GM19240 (cell line): Measurements from ENCODE around the gene FAM187B.
"Not testable (repeated sequence)": the region's sequence is repeated elsewhere in the genome, so short reads cannot be mapped to it uniquely, and the experiment has no call there.

Experiments
- DNase-seq: peaks from one replicate; pipeline ENCODE4 v3.0.0; 2011; ENCODE audit warnings: low spot score; ENCODE audit not compliant: insufficient read length

The FAM187B gene

GRCh38 chr19:35236638-35237400, 8.3 kb upstream of the FAM187B start:
- DNase-seq = no peak

- DNase-seq = no peak
These were observed 4.4 kb upstream of the FAM187B start for GRCh38 chr19:35232912-35233311.

DNA sequence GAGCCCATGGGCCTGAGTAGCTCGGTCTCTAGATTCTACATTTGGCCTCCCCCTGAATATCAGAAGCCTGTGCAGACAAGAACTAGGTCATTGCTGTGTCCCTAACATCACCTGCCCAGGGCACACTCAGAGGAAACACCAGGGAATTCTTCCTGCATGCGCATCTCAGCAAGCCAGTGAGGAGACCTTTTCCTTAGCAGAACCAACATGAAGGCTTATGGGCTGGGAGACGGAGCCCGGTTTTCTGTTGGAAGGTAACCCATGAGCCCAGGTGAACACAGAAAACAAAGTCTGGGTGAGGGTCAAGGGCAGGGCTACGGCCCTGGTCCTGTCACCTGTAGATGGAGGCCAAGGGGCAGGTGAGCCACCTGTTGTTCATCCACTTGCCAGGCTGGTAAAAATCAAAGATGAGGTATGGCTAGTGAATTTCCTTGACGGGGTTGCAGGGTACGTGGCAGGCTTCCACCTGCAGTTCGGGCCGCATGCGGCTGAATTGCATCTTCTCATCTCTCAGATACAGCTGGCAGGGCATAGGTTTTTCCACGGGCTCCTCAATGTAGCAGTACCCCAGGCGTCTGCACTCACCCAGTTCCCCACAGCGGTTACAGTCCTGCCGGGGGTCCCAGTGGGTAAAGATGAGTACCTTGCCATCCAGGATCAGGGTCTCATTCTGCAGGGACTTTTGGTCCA, 3.6 kb upstream of the FAM187B start:
- DNase-seq = no peak

GRCh38 chr19:35229601-35230000, 1.1 kb upstream of the FAM187B start:
- DNase-seq = no peak

DNA sequence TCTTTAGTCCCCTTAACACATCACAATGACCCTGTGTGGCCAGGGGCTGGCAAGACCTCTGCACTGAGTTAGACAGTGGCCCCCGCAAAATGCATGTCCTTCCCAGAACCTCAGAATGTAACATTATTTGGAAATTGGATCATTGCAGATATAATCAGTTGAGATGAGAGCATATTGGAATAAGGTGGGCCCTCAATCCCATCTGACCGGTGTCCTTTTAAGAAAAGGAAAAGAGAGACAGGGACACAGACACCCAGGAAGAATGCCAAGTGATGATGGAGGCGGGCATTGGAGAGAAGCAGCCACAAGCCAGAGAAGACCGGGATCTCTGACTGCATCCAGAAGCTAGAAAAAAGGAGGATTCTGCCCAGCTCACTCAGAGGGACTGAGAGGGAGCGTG, 1.8 kb downstream of the FAM187B start:
- no peak for DNase-seq

DNA sequence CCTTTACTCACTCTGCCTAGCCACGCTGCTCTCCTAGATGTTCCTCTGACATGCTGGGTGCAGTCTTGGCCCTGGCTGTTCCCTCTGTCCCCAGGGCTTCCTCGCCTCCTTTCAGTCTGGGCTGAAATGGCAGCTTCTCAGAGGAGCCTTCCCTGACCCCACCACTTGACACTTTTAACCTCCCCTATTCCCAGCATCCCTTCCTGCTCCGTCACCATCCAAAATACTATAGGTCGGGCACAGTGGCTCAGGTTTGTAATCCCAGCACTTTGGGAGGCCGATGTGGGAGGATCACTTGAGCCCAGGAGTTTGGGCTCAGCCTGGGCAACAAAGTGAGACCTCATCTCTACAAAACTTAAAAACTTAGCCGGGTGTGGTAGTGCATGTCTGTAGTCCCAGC, 2.6 kb downstream of the FAM187B start:
- no peak for DNase-seq

- DNase-seq = no peak
These were observed 3.6 kb downstream of the FAM187B start for GRCh38 chr19:35224681-35225571.

DNA sequence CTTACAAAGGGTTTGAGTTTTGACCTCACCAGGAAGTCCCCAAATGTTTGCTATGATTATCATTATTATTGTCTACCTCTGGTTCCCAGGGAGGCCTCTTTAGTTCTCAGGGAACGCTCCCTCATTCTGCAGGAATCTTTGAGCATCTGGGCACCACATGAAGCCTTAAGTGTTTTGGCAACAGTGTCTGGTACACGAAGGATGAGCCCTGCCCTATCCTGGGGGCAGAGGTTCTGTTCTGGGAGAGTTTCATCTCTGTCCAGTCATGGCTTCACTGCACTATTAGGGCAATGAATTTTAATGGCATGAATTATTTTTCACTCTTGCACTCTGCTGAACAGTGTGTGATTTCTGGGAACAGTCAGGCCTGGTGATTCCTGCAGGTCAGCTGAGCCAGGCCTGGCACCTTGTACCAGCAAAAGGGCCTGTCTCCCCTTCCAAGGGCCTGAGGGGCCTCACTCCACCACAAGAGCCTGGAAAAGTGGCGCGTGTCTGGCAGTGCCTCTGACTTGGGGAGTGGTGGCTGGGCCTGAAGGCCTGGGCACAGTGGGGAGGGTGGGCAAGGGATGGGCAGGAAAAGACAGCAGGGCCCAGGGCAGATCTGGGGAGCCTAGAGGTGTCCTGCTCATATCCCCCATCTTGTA, 4.6 kb downstream of the FAM187B start:
- no peak for DNase-seq

- no peak for DNase-seq
These were observed 5.3 kb downstream of the FAM187B start for GRCh38 chr19:35223084-35223790.

- no peak for DNase-seq
These were observed 6.0 kb downstream of the FAM187B start for GRCh38 chr19:35222373-35223015.

- not testable (repeated sequence) for DNase-seq
These were observed 7.5 kb downstream of the FAM187B start for GRCh38 chr19:35220973-35221590.

DNA sequence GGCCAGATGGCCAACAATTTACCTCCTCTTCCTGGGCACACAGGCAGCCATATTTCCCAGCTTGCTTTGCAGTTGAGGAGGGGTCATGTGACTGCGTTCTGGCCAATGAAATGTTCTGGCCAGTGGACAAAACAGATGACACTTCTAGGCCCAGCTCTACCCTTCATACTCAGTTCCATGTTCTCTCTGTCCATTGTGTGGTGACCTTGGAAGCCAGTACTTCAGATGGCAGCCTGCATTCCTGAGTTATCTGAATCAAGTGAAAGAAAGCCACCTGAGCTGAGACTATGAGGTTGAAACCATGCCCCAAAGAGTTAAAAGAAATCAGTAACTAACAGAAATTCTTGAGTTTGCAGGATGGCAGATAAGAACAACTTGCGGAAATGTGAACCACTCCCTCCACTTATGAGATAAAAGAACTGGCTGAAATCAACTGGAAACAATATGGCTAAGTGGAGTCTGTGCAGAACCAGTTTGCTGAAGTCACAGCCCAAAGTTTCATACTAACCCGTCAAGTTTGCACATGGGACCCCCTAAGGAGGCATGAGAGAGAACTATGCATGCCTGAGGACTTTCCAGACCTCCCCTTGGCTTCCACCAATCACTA, 8.1 kb downstream of the FAM187B start:
- no peak for DNase-seq

DNA sequence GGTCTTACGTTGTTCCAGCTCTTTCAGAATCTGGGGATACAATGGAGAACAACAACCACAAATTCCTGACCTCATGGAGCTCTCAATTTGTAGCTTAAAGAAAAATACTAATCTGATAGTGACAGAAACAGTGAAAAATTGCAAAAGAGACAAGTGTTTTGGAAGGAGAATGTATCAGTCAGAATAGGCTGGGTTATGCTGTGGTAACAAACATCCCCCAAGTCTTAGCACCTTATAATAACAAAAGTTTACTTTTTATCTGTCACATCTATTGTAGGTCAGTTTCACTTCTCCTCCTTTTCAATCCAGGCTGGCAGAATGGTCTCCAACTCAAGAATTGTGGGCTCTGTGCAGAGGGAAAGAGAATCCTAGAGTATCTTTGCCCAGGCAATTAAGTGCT, 9.5 kb downstream of the FAM187B start:
- no peak for DNase-seq

- DNase-seq = no peak
These were observed 10.9 kb downstream of the FAM187B start for GRCh38 chr19:35217649-35217990.

- DNase-seq = no peak
These were observed 11.5 kb downstream of the FAM187B start for GRCh38 chr19:35216833-35217648.

- DNase-seq = no peak
These were observed 12.3 kb downstream of the FAM187B start for GRCh38 chr19:35216016-35216832.

DNA sequence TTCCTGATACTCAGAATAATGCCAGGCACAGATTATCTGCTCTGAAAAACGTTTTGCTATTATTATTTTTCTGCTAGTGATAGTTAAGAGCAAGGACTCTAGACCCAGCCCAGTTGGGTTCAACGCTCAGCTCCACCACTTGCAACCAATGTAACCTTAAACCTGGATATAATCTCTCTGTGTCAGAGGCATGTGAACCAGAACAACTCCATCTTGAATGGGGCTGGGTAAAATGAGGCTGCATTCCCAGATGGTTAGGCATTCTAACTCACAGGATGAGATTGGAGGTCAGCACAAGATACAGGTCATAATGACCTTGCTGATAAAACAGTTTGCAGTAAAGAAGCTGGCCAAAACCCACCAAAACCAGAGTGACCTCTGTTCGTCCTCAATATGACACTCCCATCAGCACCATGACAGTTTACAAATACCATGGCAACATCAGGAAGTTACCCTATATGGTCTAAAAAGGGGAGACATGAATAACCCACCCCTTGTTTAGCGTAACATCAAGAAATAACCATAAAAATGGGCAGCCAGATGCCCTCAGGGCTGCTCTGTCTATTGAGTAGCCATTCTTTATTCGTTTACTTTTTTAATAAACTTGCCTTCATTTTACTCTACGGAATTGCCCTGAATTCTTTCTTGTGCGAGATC, 13.6 kb downstream of the FAM187B start:
- DNase-seq = no peak
